Upper lobe of left lung (tissue), 6 donors: Measurements from ENCODE around the gene CACNA2D4. TPM values are rescaled to one million over a fixed set of nuclear protein-coding genes. Genes with fewer than 3 reads are reported as not detected.

Source experiments
- ATAC-seq, 2 donors: fragments of 200-7000 bp; cut with Tn5 transposase; one replicate each; pipeline ENCODE4 v1.9.1; 2022; ENCODE audit warnings: mild to moderate bottlenecking in 2 of 2, moderate library complexity in 2 of 2; ENCODE audit not compliant: low FRiP score in 2 of 2
- DNase-seq, 2 donors: peaks; one replicate each; pipeline ENCODE4 v3.0.0-alpha.2; 2019 to 2020
- H3K27ac ChIP-seq, 4 donors: fragments of 200-600 bp; sonication (generic); one replicate each; pipeline ENCODE4 v1.5.1; 2016 to 2019
- H3K27me3 ChIP-seq, 4 donors: fragments of 200-600 bp; sonication (generic); one replicate each; pipeline ENCODE4 v1.5.1; 2017 to 2019
- H3K36me3 ChIP-seq, 4 donors: fragments of 200-600 bp; sonication (generic); one replicate each; pipeline ENCODE4 v1.5.1; 2016 to 2019
- H3K4me1 ChIP-seq, 4 donors: fragments of 200-600 bp; sonication (generic); one replicate each; pipeline ENCODE4 v1.5.1; 2018 to 2019
- H3K4me3 ChIP-seq, 4 donors: fragments of 200-600 bp; sonication (generic); one replicate each; pipeline ENCODE4 v1.5.1; 2017 to 2019; ENCODE audit warnings: mild to moderate bottlenecking in 2 of 4, moderate library complexity in 1 of 4
- H3K9me3 ChIP-seq, 4 donors: fragments of 200-600 bp; sonication (generic); one replicate each; pipeline ENCODE4 v1.5.1; 2018 to 2019
- CTCF ChIP-seq, 6 experiments: fragments of 450-650 bp in 4 of 6; fragments of 200-600 bp in 2 of 6; sonication (generic) in 2 of 6; IDR thresholded peaks; one replicate each; pipeline ENCODE4 v1.5.1; 2016 to 2019; ENCODE audit warnings: antibody characterized with exemption in 6 of 6
- EP300 ChIP-seq, 4 donors: sonication (generic); formaldehyde crosslinking; IDR thresholded peaks; one replicate each; pipeline ENCODE4 v1.5.1; 2017; ENCODE audit warnings: antibody characterized with exemption in 4 of 4, control low read depth in 2 of 4
- POLR2A ChIP-seq, 4 donors: fragments of 450-650 bp; IDR thresholded peaks; one replicate each; pipeline ENCODE4 v1.5.1; 2016 to 2017; ENCODE audit warnings: antibody characterized with exemption in 4 of 4, mild to moderate bottlenecking in 2 of 4
- POLR2AphosphoS5 ChIP-seq, 2 donors: sonication (generic); formaldehyde crosslinking; IDR thresholded peaks; one replicate each; pipeline ENCODE4 v1.5.1; 2017; ENCODE audit warnings: antibody characterized with exemption in 2 of 2
- WGBS, 2 donors: methylation state at CpG; one replicate each; pipeline ENCODE4 v1.1.5; 2017 to 2018; 5-methylcytosine and 5-hydroxymethylcytosine counted together
- total RNA-seq, 6 donors: library from RNA; depleted of rRNA in 4 of 6; stranded (reverse); fragments of >200 nt in 4 of 6; gene quantifications; one replicate each; pipeline versions ENCODE4 v1.1.0 to v1.2.1, GENCODE V29; 2016 to 2021
- donor health status: DM: no; HTN: no; CAD: no; lungs with moderate emphysema.
- donor health status: DM: no; HTN: yes; CAD: no; lungs with severe emphysema.

The CACNA2D4 gene
- total RNA-seq, 6 donors from 2014 or later = 3.3 to 8.4 (median 7.0) TPM

DNA sequence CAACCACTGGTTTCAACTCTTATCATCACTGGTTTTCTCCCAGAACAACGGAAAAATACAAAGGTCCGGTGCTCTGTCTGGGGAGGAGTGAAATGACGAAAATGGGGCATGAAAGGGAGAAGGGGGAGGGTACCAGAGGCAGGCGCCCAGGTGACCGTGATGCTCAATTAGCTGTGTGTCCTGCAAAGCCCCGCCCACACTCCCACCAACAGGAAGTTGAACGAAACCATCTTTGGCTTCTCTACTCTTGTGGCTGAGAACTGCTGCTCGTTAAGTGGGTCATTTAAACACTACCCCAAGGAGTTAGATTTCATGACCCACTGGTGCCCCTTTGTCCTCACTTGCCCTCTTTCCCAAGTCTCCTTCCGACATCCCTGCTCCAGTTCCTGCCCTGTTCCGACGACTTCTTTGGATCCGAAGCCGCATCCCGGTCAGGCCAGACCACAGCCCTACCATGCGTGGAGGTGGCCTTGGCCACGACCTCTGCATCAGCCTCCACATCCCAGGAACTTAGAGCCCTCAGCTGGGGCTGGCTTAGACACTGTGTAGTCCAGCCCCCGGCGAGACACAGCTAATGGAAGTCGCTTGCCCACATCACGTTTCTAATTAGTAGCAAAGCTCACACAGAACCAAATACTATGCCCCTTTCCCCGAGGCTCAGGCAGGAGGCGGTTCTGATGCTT, 109.5 kb downstream of the CACNA2D4 start:
- no peaks in the 10 kb centered on the region for H3K36me3 ChIP-seq
- H3K9me3 ChIP-seq = no peaks in the 10 kb centered on the region
- DNase-seq = no peak
- H3K4me1 ChIP-seq = peaks cover 0 to 15% (median 4%) of the 10 kb centered on the region in 4 donors
- no peaks in the 10 kb centered on the region for H3K27me3 ChIP-seq
- 82 to 83% methylated on average over 22 of the region's 22 CpGs for WGBS, 2 donors
- TF ChIP-seq CTCF (IDR thresholded peaks at IDR 0.05) = no peak
- TF ChIP-seq POLR2A (IDR thresholded peaks at IDR 0.05) = no peak
- no peak for TF ChIP-seq EP300 (IDR thresholded peaks at IDR 0.05)
- TF ChIP-seq POLR2AphosphoS5 (IDR thresholded peaks at IDR 0.05) = no peak
- no peak for ATAC-seq
- H3K27ac ChIP-seq = no peak overlapping the region
- no peak overlapping the region for H3K4me3 ChIP-seq

DNA sequence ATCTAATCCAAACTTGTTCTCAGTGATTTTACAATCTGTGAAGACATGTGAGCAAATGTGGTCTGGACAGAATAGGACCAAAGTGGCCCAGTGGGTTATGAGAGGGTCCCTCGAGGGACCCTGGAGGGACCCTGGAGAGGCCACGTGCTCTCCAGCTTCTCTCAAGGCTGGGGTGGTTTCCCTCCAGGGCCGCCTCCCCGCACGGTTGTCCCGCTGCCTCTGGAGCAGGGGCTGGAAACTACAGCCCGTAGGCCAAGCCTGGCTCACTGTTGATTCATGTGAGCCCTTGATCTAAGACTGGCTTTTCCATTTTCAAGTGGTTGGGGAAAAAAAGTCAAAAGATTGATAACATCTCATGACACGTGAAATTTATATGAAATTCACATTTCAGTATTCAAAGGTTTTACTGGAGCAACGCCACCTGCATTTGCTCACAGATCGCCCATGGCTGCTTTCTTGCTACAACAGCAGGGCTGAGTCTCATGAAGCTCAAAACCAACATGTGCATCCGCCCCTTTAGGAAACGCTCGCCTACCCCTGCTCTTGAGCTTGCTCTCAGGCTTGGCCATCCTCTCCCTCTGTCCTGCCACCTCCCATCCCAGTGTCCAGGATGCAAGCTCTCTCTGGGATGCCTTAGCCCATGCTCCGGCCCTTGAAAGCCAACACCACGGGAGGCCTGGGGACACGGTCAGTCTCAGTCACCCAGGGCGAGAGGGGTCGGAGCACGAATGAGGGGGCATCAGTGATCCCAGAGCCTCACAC, 110.2 kb downstream of the CACNA2D4 start:
- Histone ChIP-seq H3K4me3 (no peak overlapping the region), H3K27ac (no peak overlapping the region), H3K9me3 (no peaks in the 10 kb centered on the region), H3K4me1 (peaks cover 0 to 11% (median 3%) of the 10 kb centered on the region in 4 donors), H3K36me3 (no peaks in the 10 kb centered on the region), H3K27me3 (no peaks in the 10 kb centered on the region)
- TF ChIP-seq POLR2AphosphoS5 (IDR thresholded peaks at IDR 0.05) = no peak
- TF ChIP-seq CTCF (IDR thresholded peaks at IDR 0.05) = no peak
- no peak for TF ChIP-seq EP300 (IDR thresholded peaks at IDR 0.05)
- no peak for TF ChIP-seq POLR2A (IDR thresholded peaks at IDR 0.05)
- 81 to 88% methylated on average over 19 of the region's 19 CpGs for WGBS, 2 donors
- DNase-seq (no peak), ATAC-seq (no peak)

- H3K4me3 ChIP-seq = no peak overlapping the region
- TF ChIP-seq EP300 (IDR thresholded peaks at IDR 0.05) (no peak), CTCF (IDR thresholded peaks at IDR 0.05) (no peak), POLR2A (IDR thresholded peaks at IDR 0.05) (no peak), POLR2AphosphoS5 (IDR thresholded peaks at IDR 0.05) (no peak)
- WGBS, 2 donors = 92 to 93% methylated on average over 12 to 15 of the region's 15 CpGs
These were observed 111.2 kb downstream of the CACNA2D4 start for GRCh38 chr12:1807087-1807860.

GRCh38 chr12:1806301-1807086, 112.0 kb downstream of the CACNA2D4 start:
- TF ChIP-seq POLR2A (IDR thresholded peaks at IDR 0.05) (no peak), EP300 (IDR thresholded peaks at IDR 0.05) (no peak), CTCF (IDR thresholded peaks at IDR 0.05) (no peak), POLR2AphosphoS5 (IDR thresholded peaks at IDR 0.05) (no peak)
- Histone ChIP-seq H3K27me3 (no peaks in the 10 kb centered on the region), H3K36me3 (no peaks in the 10 kb centered on the region), H3K27ac (no peak overlapping the region), H3K9me3 (no peaks in the 10 kb centered on the region), H3K4me3 (no peak overlapping the region), H3K4me1 (peaks cover 0 to 6% (median 2%) of the 10 kb centered on the region in 4 donors)
- WGBS, 2 donors = 69 to 74% methylated on average over 6 to 7 of the region's 7 CpGs
- DNase-seq (no peak), ATAC-seq (no peak)

More at GRCh38 chr12:1807087-1807860, 111.2 kb downstream of the CACNA2D4 start:
- peaks cover 0 to 9% (median 3%) of the 10 kb centered on the region in 4 donors for H3K4me1 ChIP-seq
- no peak for DNase-seq
- no peak overlapping the region for H3K27ac ChIP-seq
- no peak for ATAC-seq
- H3K36me3 ChIP-seq = no peaks in the 10 kb centered on the region
- no peaks in the 10 kb centered on the region for H3K9me3 ChIP-seq
- H3K27me3 ChIP-seq = no peaks in the 10 kb centered on the region
